HG02588 (cell line): ENCODE results near the gene EPHA1.

Experiments used
- ATAC-seq: cut with Tn5 transposase; IDR thresholded peaks from one replicate; pipeline ENCODE4 v1.9.1; 2021; ENCODE audit warnings: mild to moderate bottlenecking, moderate library complexity; ENCODE audit not compliant: unreplicated experiment

Gene EPHA1

DNA sequence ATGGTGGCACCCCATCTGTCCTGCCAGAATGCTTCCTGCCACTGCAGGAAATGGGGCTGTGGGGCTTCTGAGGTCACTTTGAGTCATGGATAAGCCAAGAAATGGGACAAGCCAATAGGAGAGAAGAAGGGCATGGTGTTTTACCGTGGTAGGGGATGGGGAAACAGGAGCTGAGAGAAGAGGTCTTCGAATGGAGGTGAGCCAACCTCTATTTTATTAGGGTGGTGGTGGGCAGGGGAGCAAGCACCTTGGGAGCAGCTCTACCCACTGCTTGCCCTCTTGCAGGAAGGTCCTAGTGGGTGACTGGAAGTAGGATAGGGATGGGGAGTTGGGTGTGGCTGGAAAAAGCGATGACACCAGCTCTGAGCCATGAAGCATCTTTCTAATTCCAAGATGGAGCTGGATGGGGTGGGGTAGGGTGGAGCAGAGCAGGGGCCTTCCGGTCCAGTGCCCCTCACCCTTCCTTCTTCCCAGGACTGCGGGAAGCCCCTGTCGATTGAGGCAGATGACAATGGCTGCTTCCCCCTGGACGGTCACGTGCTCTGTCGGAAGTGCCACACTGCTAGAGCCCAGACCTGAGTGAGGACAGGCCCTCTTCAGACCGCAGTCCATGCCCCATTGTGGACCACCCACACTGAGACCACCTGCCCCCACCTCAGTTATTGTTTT is 18.4 kb downstream of the EPHA1 start:
- no peak for ATAC-seq

DNA sequence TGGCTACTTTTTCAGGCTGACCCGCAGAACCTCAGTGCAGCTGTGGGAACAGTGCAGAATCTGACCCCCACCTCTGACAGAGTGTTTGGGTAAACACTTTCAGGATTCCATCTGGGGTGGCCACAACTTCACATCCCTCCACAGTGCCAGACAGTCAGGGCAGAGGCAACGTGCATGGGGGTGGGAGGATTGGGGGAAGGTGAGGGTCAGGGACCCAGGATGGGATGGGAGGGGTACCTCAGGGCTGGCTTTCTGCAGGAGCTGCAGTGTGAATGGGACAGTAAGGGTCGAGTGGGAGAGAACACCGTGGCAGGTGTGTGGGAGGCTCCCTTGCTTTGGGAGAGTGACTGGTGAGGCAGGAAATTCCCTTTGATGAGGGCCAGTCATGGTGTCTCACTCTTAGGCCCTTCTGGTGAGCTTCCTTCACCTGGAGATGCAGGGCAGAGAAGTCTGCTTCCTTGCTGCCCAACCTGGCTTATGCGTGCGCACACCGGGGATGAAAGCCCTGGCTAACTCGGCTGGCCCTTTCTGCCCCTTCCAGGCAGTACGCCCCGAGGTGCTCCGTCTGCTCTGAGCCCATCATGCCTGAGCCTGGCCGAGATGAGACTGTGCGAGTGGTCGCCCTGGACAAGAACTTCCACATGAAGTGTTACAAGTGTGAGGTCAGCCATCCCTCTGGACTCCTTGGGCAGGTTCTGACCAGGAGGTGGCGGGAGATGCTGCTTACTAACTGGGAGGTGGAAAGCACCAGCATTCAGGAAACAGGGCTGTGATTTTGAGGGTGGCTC is 19.1 kb downstream of the EPHA1 start:
- no peak for ATAC-seq

- ATAC-seq = no peak
Measured at GRCh38 chr7:143388491-143389101, 20.1 kb downstream of the EPHA1 start.

- no peak for ATAC-seq
Measured at GRCh38 chr7:143388051-143388450, 20.6 kb downstream of the EPHA1 start.

- no peak for ATAC-seq
Measured at GRCh38 chr7:143387156-143387975, 21.3 kb downstream of the EPHA1 start.

- ATAC-seq = no peak
Measured at GRCh38 chr7:143385891-143386781, 22.5 kb downstream of the EPHA1 start.

- ATAC-seq = no peak
Measured at GRCh38 chr7:143384661-143385631, 23.7 kb downstream of the EPHA1 start.

DNA sequence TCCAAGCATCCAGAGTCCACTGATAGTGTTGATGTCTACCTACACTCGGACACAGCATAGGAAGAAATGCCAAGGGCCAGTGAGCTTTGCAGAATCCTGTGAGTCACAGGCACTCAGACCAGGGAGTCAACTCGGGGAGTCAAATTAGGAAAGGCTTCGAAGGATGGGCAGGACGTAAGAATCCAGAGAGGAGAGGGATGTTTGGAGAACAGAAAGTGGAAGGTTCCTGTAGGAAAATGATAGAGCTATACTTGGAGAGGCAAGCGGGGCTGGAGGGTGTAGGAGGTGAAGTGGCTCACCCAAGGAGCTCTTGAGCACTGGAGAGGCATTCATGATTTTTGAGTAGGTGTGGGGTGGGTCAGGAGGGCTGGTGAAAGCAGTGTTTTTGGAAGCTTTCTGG is 24.5 kb downstream of the EPHA1 start:
- ATAC-seq = no peak

- ATAC-seq = no peak
Measured at GRCh38 chr7:143383642-143383957, 25.1 kb downstream of the EPHA1 start.

GRCh38 chr7:143382791-143383641 is 25.6 kb downstream of the EPHA1 start:
- no peak for ATAC-seq

GRCh38 chr7:143382126-143382790 is 26.4 kb downstream of the EPHA1 start:
- no peak for ATAC-seq

DNA sequence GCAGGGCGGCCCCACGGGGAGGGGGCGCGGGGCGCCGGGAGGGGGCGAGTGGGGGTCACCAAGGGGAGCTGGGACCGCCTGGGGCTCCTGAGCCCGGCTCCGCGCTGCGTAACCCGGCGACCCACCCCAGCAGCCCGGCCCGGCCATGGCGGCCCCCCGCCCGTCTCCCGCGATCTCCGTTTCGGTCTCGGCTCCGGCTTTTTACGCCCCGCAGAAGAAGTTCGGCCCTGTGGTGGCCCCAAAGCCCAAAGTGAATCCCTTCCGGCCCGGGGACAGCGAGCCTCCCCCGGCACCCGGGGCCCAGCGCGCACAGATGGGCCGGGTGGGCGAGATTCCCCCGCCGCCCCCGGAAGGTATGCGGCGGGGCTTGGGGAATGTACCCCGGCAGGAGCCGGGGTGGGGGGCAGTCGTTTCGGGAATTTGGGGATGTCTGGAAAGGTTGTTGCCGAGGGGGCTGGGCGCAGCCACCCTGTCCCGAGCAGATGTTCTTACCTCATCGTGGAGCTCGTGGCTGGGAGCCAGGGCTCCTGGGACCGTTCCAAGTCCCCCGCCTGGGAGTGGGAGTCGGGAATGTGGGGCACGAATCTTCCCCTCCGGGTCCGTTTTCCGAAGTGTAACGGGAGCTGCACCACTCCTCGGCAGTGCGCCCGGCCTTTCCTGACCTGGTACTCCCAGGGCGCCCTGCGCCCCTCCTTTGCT is 27.1 kb downstream of the EPHA1 start:
- peak; percentile 16 for ATAC-seq

- ATAC-seq = peak; percentile 83
Measured at GRCh38 chr7:143380646-143381426, 27.8 kb downstream of the EPHA1 start, which contains the start of gene ZYX. TSS of gene ZYX (plus strand) at chr7:143381345. CDS start at chr7:143381572, 227 bp downstream.

- peak; percentile 48 for ATAC-seq
Measured at GRCh38 chr7:143380260-143380645, 28.4 kb downstream of the EPHA1 start.

DNA sequence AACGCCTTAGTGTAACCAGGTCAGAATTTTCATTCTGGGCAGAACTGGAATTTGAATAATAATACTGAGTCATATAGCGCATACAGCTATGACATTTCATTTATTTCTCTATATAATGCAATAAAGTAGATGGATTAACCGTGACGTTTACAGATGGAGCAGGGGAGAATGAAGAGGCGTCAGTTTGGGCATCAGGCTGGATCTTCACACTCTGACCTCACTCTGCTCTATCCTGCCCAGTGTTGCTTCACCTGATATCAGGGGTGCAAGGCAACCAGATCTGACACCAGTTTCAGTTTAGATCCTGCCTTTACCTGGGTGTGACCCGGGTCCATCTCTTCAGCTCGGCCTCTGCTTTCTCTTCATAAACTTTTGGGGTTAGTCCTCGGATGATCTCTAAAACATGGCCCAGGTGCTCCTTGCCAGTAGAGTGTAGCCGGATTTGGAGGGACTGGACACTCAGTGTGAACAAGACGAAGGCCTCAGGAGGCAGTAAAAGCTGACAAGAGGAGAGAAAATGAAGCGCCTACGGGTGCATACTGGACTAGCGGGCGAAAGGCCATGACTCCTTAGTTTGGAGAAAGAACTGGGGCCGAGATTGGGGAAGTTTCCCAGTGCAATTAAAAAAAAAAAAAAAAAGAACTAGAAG is 28.9 kb downstream of the EPHA1 start:
- no peak for ATAC-seq

DNA sequence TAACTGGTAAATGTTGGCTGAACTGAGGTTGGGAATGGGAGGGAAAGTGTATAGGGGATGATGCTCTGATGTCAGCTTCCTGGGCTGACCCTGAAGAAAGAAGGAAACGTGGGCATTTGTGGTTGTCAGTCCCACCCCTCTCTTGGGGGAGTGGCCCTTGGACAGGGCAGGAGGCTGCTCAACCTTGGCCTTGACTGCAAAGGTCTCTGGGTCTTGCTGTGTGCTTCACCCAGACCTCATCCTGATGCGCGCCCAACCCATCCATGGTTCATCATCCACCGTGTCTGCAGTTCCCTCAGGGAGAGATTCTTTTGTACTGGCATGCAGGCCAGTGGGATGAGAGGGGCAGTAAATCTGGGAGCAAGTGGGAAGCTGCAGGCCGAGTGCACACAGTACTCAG is 32.3 kb downstream of the EPHA1 start:
- ATAC-seq = no peak
